Smooth muscle cell (in vitro differentiated cells): Measurements from ENCODE around the gene ZNF488. TPM values are rescaled to one million over a fixed set of nuclear protein-coding genes. Genes with fewer than 3 reads are reported as not detected.

Experiments used
- DNase-seq: peaks from one replicate; lab custom pipeline; 2025; ENCODE audit not compliant: unreplicated experiment; lab: John Stamatoyannopoulos, UW
- H2AFZ ChIP-seq: fragments of 200-600 bp; sonication (generic); 2 replicates; pipeline ENCODE4 v1.6.0; 2016; ENCODE audit warnings: antibody characterized with exemption, low read depth, mild to moderate bottlenecking
- H3F3A ChIP-seq: fragments of 200-600 bp; sonication (generic); 2 replicates; pipeline ENCODE4 v1.6.0; 2017; ENCODE audit warnings: antibody characterized with exemption, low read depth
- H3K27ac ChIP-seq: fragments of 200-600 bp; sonication (generic); 2 replicates; pipeline ENCODE4 v1.5.1; 2016; ENCODE audit warnings: low read depth, mild to moderate bottlenecking
- H3K27me3 ChIP-seq: fragments of 200-600 bp; sonication (generic); 2 replicates; pipeline ENCODE4 v1.6.1; 2016; ENCODE audit warnings: low read depth, mild to moderate bottlenecking
- H3K36me3 ChIP-seq: fragments of 200-600 bp; sonication (generic); 2 replicates; pipeline ENCODE4 v1.5.1; 2016; ENCODE audit warnings: low read depth
- H3K4me1 ChIP-seq: fragments of 200-600 bp; sonication (generic); 2 replicates; pipeline ENCODE4 v1.5.1; 2016; ENCODE audit warnings: low read depth
- H3K4me2 ChIP-seq: fragments of 200-600 bp; sonication (generic); 2 replicates; pipeline ENCODE4 v1.6.0; 2016; ENCODE audit warnings: mild to moderate bottlenecking
- H3K4me3 ChIP-seq: fragments of 200-600 bp; sonication (generic); 2 replicates; pipeline ENCODE4 v1.5.1; 2016; ENCODE audit warnings: mild to moderate bottlenecking
- H3K79me2 ChIP-seq: fragments of 200-600 bp; sonication (generic); 2 replicates; pipeline ENCODE4 v1.6.0; 2016; ENCODE audit warnings: low read depth, mild to moderate bottlenecking
- H3K9ac ChIP-seq: fragments of 200-600 bp; sonication (generic); 2 replicates; pipeline ENCODE4 v1.6.0; 2016; ENCODE audit warnings: low read depth
- H3K9me3 ChIP-seq: fragments of 200-600 bp; sonication (generic); replicated peaks from 2 replicates; pipeline ENCODE4 v1.5.1; 2016; ENCODE audit warnings: low read depth
- H4K20me1 ChIP-seq: fragments of 200-600 bp; sonication (generic); 2 replicates; pipeline ENCODE4 v1.6.0; 2016; ENCODE audit warnings: low read depth
- CTCF ChIP-seq: fragments of 200-600 bp; sonication (generic); IDR thresholded peaks from 2 replicates; pipeline ENCODE4 v1.5.1; 2017; ENCODE audit warnings: borderline replicate concordance, mild to moderate bottlenecking, antibody characterized with exemption; ENCODE audit not compliant: insufficient read depth, poor library complexity, severe bottlenecking
- WGBS: methylation state at CpG from one replicate; pipeline ENCODE4 v1.1.7; 2016; ENCODE audit warnings: low lambda C conversion rate; 5-methylcytosine and 5-hydroxymethylcytosine counted together
- polyA plus RNA-seq: library from polyadenylated mRNA; unstranded; fragments of >200 nt; fragmentation: Nextera tagmentation; extraction: Ambion mirVana; gene quantifications from 2 replicates; pipeline ENCODE4 v1.2.1, GENCODE V29; 2016
- total RNA-seq: library from RNA; depleted of rRNA; stranded (reverse); fragments of >200 nt; gene quantifications from 2 replicates; pipeline ENCODE4 v1.2.3, GENCODE V29; 2014

Gene ZNF488
- total and polyA plus RNA-seq, 2 experiments from 2014 or later = 1.1 TPM; not detected in 1

- Histone ChIP-seq H3K27me3 (no peaks in the 10 kb centered on the region), H3K4me3 (no peak overlapping the region), H4K20me1 (no peaks in the 10 kb centered on the region), H3K4me1 (no peaks in the 10 kb centered on the region), H3K27ac (no peak overlapping the region), H3K9ac (no peak overlapping the region), H3K9me3 (no peaks in the 10 kb centered on the region), H3K36me3 (no peaks in the 10 kb centered on the region), H3F3A (no peaks in the 10 kb centered on the region), H3K79me2 (no peaks in the 10 kb centered on the region), H2AFZ (no peak overlapping the region), H3K4me2 (no peak overlapping the region)
- no peak for DNase-seq
- 90% methylated on average over 6 of the region's 6 CpGs for WGBS
- no peak for TF ChIP-seq CTCF
These were observed 30.7 kb downstream of the ZNF488 start for GRCh38 chr10:47353351-47353750.

DNA sequence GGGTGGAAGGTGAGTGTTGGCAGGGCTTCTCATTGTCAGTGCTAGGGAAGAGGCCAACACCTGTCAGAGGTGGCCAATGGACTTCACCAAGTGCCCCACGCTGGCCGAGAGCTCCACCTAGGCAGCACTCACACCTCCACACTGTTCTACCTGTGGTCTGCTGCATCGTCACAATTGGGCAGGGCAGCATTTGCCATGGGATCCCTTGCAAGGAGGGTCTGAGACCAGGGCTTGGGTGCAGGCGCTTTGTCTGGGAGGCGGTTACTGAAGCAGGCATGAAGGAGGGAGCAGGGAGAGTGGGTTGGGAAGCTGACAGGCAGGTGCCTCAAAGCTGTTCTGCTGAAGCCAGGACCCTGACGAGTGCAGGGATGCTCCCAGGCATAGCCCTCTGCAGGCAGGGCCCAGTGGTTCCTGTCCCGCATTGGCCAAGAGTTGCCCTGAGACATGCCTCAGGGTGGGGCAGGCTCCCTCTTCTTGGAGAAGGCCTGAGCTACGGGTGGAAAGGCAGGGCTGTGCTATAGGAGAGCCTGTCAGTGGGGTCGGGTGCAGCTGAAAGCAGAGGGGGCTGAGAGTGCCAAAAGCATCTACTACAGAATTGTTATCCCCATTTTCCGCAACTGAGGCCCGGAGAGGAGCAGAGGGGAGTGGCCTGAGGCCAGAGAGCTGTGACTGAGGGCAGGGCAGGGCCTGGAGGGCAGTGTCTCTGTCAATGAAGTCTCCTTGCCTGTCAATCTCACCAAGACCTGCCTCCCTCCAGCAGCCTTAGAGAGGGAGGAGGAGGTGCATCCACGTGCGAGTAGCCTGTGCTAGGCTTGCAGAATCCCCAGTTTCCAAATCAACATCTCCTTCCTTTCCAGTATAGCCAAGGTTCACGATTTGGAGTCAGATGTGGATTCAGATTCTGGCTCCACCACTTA, 31.9 kb downstream of the ZNF488 start:
- no peak for DNase-seq
- Histone ChIP-seq H3K4me1 (no peaks in the 10 kb centered on the region), H3K4me3 (no peak overlapping the region), H3K9ac (no peak overlapping the region), H3K79me2 (no peaks in the 10 kb centered on the region), H3K4me2 (no peak overlapping the region), H3K27me3 (no peaks in the 10 kb centered on the region), H3F3A (no peaks in the 10 kb centered on the region), H2AFZ (no peak overlapping the region), H4K20me1 (no peaks in the 10 kb centered on the region), H3K27ac (no peak overlapping the region), H3K9me3 (no peaks in the 10 kb centered on the region), H3K36me3 (no peaks in the 10 kb centered on the region)
- TF ChIP-seq CTCF = no peak
- 83% methylated on average over 14 of the region's 14 CpGs for WGBS

GRCh38 chr10:47350671-47351640, 33.1 kb downstream of the ZNF488 start:
- no peaks in the 10 kb centered on the region for H3K9me3 ChIP-seq
- WGBS = 93% methylated on average over 38 of the region's 39 CpGs
- no peak for DNase-seq
- no peaks in the 10 kb centered on the region for H4K20me1 ChIP-seq
- no peak overlapping the region for H3K4me3 ChIP-seq
- H3F3A ChIP-seq = no peaks in the 10 kb centered on the region
- no peak overlapping the region for H3K9ac ChIP-seq
- H3K4me2 ChIP-seq = no peak overlapping the region
- no peaks in the 10 kb centered on the region for H3K79me2 ChIP-seq
- no peaks in the 10 kb centered on the region for H3K27me3 ChIP-seq
- no peaks in the 10 kb centered on the region for H3K36me3 ChIP-seq
- no peak overlapping the region for H2AFZ ChIP-seq
- no peak overlapping the region for H3K27ac ChIP-seq
- TF ChIP-seq CTCF = no peak
- no peaks in the 10 kb centered on the region for H3K4me1 ChIP-seq
